Peyer's patch (tissue), 4 donors: Measurements from ENCODE around the gene MPLKIP. TPM values are rescaled to one million over a fixed set of nuclear protein-coding genes. Genes with fewer than 3 reads are reported as not detected.
"Not testable (repeated sequence)": the region's sequence is repeated elsewhere in the genome, so short reads cannot be mapped to it uniquely, and the experiment has no call there.

ENCODE experiments used
- DNase-seq, 3 donors: peaks; one replicate each; pipeline ENCODE4 v3.0.0-alpha.2; 2017 to 2019
- H3K27ac ChIP-seq, 4 donors: fragments of 200-600 bp; sonication (generic); one replicate each; pipeline ENCODE4 v1.5.1; 2016 to 2019
- H3K27me3 ChIP-seq, 2 donors: fragments of 200-600 bp; sonication (generic); one replicate each; pipeline ENCODE4 v1.5.1; 2019
- H3K36me3 ChIP-seq, 3 donors: fragments of 200-600 bp; sonication (generic); one replicate each; pipeline ENCODE4 v1.5.1; 2016 to 2019
- H3K4me1 ChIP-seq, 4 donors: fragments of 200-600 bp; sonication (generic); one replicate each; pipeline ENCODE4 v1.5.1; 2016 to 2019
- H3K4me3 ChIP-seq, 4 donors: fragments of 200-600 bp; sonication (generic); 1 replicate in 3 of 4; 2 replicates in 1 of 4; pipeline ENCODE4 v1.5.1; 2016 to 2019; ENCODE audit warnings: mild to moderate bottlenecking in 1 of 4
- H3K9me3 ChIP-seq, 4 donors: fragments of 200-600 bp; sonication (generic); one replicate each; pipeline ENCODE4 v1.5.1; 2016 to 2019; ENCODE audit warnings: mild to moderate bottlenecking in 1 of 4
- POLR2A ChIP-seq, 2 donors: fragments of 450-650 bp; IDR thresholded peaks; one replicate each; pipeline ENCODE4 v1.5.1; 2017; ENCODE audit warnings: antibody characterized with exemption in 2 of 2, mild to moderate bottlenecking in 2 of 2, moderate library complexity in 2 of 2
- total RNA-seq, 4 donors: library from RNA; depleted of rRNA; stranded (reverse); fragments of >200 nt; gene quantifications; one replicate each; pipeline ENCODE4 v1.1.0, GENCODE V29; 2016
- TF ChIP-seq, protein P1 (sequence below), 6 experiments: fragments of 450-650 bp in 4 of 6; fragments of 200-600 bp in 2 of 6; sonication (generic) in 1 of 6; IDR thresholded peaks; one replicate each; pipeline ENCODE4 v1.5.1; 2017 to 2019; ENCODE audit warnings: antibody characterized with exemption in 6 of 6, mild to moderate bottlenecking in 3 of 6, moderate library complexity in 1 of 6

The MPLKIP gene
- total RNA-seq, 4 donors from 2014 or later: 8.3 to 17.1 (median 16.8) TPM

DNA sequence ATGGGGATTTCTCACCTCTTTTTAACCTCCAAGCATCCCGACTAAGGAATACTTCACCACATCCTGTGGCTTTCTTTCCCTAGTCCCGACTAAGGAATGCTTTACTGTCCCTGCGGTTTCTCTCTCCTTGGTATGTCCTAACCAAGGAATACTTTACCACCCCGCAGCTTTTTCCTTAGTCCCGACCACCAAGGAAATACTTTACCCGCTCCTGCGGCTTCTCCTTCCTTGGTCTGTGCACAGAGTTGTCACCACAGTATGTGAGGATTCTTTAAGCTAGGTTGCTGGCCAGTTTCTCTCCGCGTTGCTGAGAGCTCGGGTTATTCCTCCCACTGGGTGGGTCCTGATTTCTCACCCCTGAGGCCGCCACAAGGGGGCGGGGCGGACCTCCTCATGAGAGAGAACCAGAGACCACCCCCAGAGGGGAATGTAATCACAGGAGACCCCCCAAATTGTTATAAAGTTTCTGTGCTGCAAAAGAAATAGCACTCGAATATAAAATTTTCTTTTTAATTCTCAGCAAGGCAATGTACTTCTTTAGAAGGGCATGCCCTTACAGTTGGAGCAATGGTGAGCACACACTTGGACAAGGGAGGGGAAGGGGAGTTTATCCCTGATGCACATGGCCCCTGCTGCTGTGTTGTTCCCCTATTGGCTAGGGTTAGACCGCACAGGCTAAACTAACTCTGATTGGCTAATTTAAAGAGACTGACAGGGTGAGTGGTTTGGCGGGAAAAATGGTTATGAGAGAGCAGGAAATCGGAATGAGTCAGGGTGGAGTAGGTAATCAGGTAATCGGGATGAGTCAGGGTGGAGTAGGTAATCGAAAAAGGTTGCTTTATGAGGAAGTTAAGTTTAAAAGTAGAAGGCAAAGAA lies 13.2 kb upstream of the MPLKIP start:
- Histone ChIP-seq H3K4me3 (no peak overlapping the region), H3K27ac (no peak overlapping the region), H3K36me3 (no peaks in the 10 kb centered on the region), H3K4me1 (peaks cover 0 to 11% (median 0%) of the 10 kb centered on the region in 4 donors), H3K27me3 (no peaks in the 10 kb centered on the region), H3K9me3 (no peaks in the 10 kb centered on the region)
- no peak for DNase-seq
- TF ChIP-seq, protein P1, sequence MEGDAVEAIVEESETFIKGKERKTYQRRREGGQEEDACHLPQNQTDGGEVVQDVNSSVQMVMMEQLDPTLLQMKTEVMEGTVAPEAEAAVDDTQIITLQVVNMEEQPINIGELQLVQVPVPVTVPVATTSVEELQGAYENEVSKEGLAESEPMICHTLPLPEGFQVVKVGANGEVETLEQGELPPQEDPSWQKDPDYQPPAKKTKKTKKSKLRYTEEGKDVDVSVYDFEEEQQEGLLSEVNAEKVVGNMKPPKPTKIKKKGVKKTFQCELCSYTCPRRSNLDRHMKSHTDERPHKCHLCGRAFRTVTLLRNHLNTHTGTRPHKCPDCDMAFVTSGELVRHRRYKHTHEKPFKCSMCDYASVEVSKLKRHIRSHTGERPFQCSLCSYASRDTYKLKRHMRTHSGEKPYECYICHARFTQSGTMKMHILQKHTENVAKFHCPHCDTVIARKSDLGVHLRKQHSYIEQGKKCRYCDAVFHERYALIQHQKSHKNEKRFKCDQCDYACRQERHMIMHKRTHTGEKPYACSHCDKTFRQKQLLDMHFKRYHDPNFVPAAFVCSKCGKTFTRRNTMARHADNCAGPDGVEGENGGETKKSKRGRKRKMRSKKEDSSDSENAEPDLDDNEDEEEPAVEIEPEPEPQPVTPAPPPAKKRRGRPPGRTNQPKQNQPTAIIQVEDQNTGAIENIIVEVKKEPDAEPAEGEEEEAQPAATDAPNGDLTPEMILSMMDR (IDR thresholded peaks at IDR 0.05): no peak
- TF ChIP-seq POLR2A (IDR thresholded peaks at IDR 0.05): no peak

DNA sequence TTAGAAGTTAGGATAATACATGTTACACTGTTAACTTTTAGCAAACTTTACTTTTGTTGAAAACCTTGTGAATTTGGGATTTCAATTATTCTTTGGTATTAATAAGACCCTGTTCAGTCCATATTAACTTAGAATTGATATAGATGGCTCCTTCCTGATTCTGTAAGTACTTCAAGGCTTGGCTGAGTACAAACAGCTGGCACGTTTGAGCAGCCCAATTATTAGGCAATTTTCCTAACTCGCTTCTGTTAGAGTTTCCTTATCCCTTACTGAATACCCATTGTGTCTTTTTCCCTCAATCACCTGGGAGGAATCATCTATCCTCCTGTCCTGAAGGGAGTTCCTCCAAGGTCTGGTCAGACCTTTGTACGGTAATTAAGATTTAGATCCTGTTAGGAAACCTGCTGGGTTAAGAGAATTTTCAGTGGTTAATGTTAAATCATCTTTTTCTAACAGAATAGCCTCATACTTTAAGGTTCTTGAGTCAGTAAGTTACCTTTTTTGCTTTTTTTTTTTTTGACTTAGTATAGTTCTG lies 11.2 kb upstream of the MPLKIP start:
- Histone ChIP-seq H3K4me1 (peaks cover 0 to 11% (median 0%) of the 10 kb centered on the region in 4 donors), H3K27ac (peak overlapping the region in 1 of 4 donors; percentile 31)
- not testable (repeated sequence) for DNase-seq, H3K27me3 ChIP-seq, H3K36me3 ChIP-seq, H3K4me3 ChIP-seq, H3K9me3 ChIP-seq

DNA sequence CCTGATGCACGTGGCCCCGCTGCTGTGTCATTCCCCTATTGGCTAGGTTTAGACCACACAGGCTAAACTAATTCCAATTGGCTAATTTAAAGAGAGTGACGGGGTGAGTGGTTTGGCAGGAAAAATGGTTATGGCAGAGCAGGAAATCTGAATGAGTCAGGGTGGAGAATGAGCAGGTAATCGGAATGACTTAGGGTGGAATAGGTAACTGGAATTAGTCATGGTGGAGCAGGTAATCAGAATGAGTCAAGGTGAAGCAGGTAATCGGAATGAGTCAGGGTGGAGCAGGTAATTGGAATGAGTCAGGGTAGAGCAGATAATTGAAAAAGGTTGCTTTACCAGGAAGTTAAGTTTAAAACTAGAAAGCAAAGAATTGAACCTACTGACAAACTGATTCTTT lies 7.5 kb upstream of the MPLKIP start:
- peaks cover 0 to 11% (median 0%) of the 10 kb centered on the region in 4 donors for H3K4me1 ChIP-seq
- not testable (repeated sequence) for H3K36me3 ChIP-seq, H3K4me3 ChIP-seq, DNase-seq, H3K27ac ChIP-seq, H3K27me3 ChIP-seq, H3K9me3 ChIP-seq

DNA sequence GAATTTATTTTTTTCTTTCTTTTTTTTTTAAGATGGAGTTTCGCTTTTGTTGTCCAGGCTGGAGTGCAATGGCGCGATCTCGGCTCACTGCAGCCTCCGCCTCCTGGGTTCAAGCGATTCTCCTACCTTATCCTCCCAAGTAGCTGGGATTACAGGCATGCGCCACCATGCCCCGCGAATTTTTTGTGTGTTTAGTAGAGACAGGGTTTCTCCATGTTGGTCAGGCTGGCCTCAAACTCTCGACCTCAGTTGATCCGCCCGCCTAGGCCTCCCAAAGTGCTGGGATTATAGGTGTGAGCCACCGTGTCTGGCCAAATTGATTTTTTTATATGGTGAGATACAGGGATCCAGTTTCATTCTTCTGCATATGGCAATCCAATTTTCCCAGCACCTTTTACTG lies 5.5 kb upstream of the MPLKIP start:
- not testable (repeated sequence) for H3K36me3 ChIP-seq, H3K4me1 ChIP-seq, H3K4me3 ChIP-seq, DNase-seq, H3K27ac ChIP-seq, H3K27me3 ChIP-seq, H3K9me3 ChIP-seq

DNA sequence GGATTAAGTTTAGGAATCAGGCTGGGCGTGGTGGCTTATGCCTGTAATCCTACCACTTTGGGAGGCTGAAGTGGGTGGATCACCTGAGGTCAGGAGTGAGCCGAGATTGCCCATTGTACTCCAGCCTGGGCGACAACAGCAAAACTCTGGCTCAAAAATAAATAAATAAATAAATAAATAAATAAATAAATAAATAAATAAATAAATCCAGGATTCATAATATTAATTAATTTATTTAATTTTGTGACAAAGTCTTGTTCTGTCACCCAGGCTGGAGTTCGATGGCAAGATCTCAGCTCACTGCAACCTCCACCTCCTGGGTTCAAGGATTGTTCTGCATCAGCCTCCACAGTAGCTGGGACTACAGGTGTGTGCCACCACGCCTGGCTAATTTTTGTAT lies 4.6 kb upstream of the MPLKIP start:
- TF ChIP-seq, protein P1 (IDR thresholded peaks at IDR 0.05): no peak
- no peak for TF ChIP-seq POLR2A (IDR thresholded peaks at IDR 0.05)
- Histone ChIP-seq H3K36me3 (no peaks in the 10 kb centered on the region), H3K4me3 (no peak overlapping the region), H3K27me3 (no peaks in the 10 kb centered on the region), H3K27ac (no peak overlapping the region), H3K4me1 (peaks cover 0 to 4% (median 0%) of the 10 kb centered on the region in 4 donors), H3K9me3 (no peaks in the 10 kb centered on the region)
- DNase-seq: no peak

DNA sequence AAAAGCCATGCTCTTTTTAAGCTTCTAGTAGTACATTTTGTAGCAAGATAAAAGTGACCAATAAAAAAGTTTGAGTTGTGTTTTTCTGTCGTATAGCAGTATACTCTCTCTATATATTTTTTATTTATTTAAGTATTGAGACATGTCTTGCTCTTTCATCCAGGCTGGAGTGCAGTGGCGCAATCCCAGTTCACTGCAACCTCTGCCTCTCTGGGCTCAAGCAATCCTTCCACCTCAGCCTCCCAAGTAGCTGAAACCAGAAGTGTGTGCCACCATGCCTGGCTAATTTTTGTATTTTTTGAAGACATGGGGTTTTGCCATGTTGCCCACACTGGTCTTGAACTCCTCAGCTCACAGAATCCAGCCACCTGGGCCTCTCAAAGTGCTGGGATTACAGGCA lies 3.1 kb upstream of the MPLKIP start:
- no peak for DNase-seq
- no peak overlapping the region for H3K4me3 ChIP-seq
- no peak overlapping the region for H3K27ac ChIP-seq
- no peaks in the 10 kb centered on the region for H3K27me3 ChIP-seq
- no peaks in the 10 kb centered on the region for H3K36me3 ChIP-seq
- H3K4me1 ChIP-seq: peaks cover 0 to 14% (median 2%) of the 10 kb centered on the region in 4 donors
- TF ChIP-seq POLR2A (IDR thresholded peaks at IDR 0.05): no peak
- TF ChIP-seq, protein P1 (IDR thresholded peaks at IDR 0.05): no peak
- no peaks in the 10 kb centered on the region for H3K9me3 ChIP-seq

DNA sequence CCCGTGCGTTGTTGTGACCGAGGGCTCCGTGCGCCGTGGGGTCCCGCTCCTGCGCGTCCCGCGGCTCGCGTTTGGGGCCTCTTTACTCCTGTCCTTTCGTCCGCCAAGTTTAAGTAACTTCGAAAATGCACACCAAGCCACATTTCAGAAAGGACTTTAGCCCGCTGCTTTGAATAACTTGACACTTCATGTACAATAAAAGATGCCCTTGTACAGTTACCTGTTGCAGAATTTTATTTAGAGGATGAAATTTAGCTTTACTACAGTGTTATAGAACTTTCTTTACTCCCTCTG lies 842 bp upstream of the MPLKIP start:
- Histone ChIP-seq H3K9me3 (no peaks in the 10 kb centered on the region), H3K4me1 (peaks cover 0 to 25% (median 2%) of the 10 kb centered on the region in 4 donors), H3K27ac (peak overlapping the region; percentile 82 to 91 (median 88)), H3K36me3 (no peaks in the 10 kb centered on the region), H3K4me3 (peak overlapping the region; percentile 82 to 92 (median 85)), H3K27me3 (no peaks in the 10 kb centered on the region)
- TF ChIP-seq POLR2A (IDR thresholded peaks at IDR 0.05): no peak
- TF ChIP-seq, protein P1 (IDR thresholded peaks at IDR 0.05): no peak
- no peak for DNase-seq
